ENCODE data around the gene SEMA7A.

DNA sequence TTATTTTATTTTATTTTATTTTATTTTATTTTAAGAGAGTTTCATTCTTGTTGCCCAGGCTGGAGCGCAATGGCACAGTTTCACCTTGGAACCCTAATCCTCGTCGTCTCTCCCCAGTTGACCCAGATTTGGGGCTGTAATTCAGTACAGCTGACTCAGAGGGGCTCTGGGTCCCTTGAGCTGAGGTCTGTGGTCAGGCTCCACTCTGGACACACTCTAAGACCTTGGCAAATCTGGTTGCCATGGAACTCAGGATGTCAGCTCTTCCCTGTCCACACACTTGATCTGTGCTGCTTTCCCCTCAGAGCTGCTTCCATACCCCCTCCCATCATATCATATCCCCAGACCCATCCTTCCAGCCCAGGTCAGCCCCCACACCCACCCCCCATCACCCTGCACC is 65.6 kb downstream of the SEMA7A start:
- no peak for TF ChIP-seq EZH2 (IDR thresholded peaks at IDR 0.05)
- no peak for TF ChIP-seq FOXP2 (optimal IDR thresholded peaks at IDR 0.05; ENCODE audit: control extremely low read depth, extremely low read length, insufficient read depth)
- TF ChIP-seq POLR2AphosphoS5 (IDR thresholded peaks at IDR 0.05; ENCODE audit: borderline replicate concordance, low read depth, low read length) = no peak
